HCT116 (cell line): ENCODE data around the gene DCK. TPM values are rescaled to one million over a fixed set of nuclear protein-coding genes. Genes with fewer than 3 reads are reported as not detected.

Source experiments
- ATAC-seq: fragments of 200-7000 bp; cut with Tn5 transposase; 2 replicates; pipeline ENCODE4 v1.9.1; 2020; ENCODE audit warnings: mild to moderate bottlenecking, moderate library complexity
- BruUV-seq: library from RNA; stranded (reverse); fragments of 400-500 nt; replicated peaks from 2 replicates; lab custom pipeline; 2021; lab: Mats Ljungman, UMichigan
- CTCF ChIA-PET: fragments of 300-600 bp; sonication (Branson Sonifier 250); formaldehyde crosslinking; loops from one replicate; lab custom pipeline; 2021; ENCODE audit warnings: antibody characterized with exemption; lab: Charles Lee
- POLR2A ChIA-PET: fragments of 300-600, 350-600 bp; sonication (Branson Sonifier 250); formaldehyde crosslinking; loops from one replicate; lab custom pipeline; 2021; ENCODE audit warnings: antibody characterized with exemption; lab: Charles Lee
- RAD21 ChIA-PET, 2 experiments: fragments of 300-600 bp; sonication (Branson Sonifier 250); formaldehyde crosslinking; loops; one replicate each; lab custom pipeline; 2023; ENCODE audit warnings: low total read pairs in 2 of 2; ENCODE audit not compliant: uncharacterized antibody in 2 of 2, unreplicated experiment in 2 of 2, low non-redundant PET in 1 of 2; lab: Charles Lee
- DNase-seq: peaks from one replicate; pipeline ENCODE4 v3.0.0-alpha.2; 2010; ENCODE audit warnings: low read depth, low spot score
- H2AFZ ChIP-seq: fragments of 200-600 bp; shearing (Covaris generic), sonication (generic); 2 replicates; pipeline ENCODE4 v1.6.1; 2017; ENCODE audit warnings: low read depth, mixed run types, mixed read lengths, antibody characterized with exemption, low read length; ENCODE audit not compliant: poor library complexity, severe bottlenecking
- H3K27ac ChIP-seq: 2 replicates; pipeline ENCODE4 v1.5.1; 2012; ENCODE audit warnings: low read depth, low read length
- H3K27me3 ChIP-seq: fragments of 200-600 bp; sonication (generic); 2 replicates; pipeline ENCODE4 v1.6.1; 2016; ENCODE audit warnings: mixed run types, low read length, mixed read lengths; ENCODE audit not compliant: insufficient read depth
- H3K36me3 ChIP-seq, 2 experiments: fragments of 200-500 bp in 1 of 2; fragments of 200-600 bp in 1 of 2; sonication (Bioruptor generic) in 1 of 2; sonication (generic) in 1 of 2; 2 replicates each; pipeline versions ENCODE4 v1.5.1 to v1.6.1; 2014 to 2016; ENCODE audit warnings: low read length in 2 of 2, inconsistent platforms in 1 of 2, mixed read lengths in 1 of 2, mixed run types in 1 of 2; ENCODE audit not compliant: insufficient read depth in 2 of 2, control insufficient read depth in 1 of 2
- H3K4me1 ChIP-seq, 2 experiments: fragments of 200-600 bp in 1 of 2; sonication (generic) in 1 of 2; 2 replicates each; pipeline versions ENCODE4 v1.5.1 to v1.6.1; 2012 to 2017; ENCODE audit warnings: low read length in 2 of 2, inconsistent platforms in 1 of 2, mild to moderate bottlenecking in 1 of 2, mixed read lengths in 1 of 2, mixed run types in 1 of 2, moderate library complexity in 1 of 2; ENCODE audit not compliant: insufficient read depth in 2 of 2, control insufficient read depth in 1 of 2
- H3K4me2 ChIP-seq: fragments of 200-600 bp; sonication (generic); 2 replicates; pipeline ENCODE4 v1.6.1; 2017; ENCODE audit warnings: mixed run types, low read length, mixed read lengths
- H3K4me3 ChIP-seq, 2 experiments: fragments of 200-600 bp in 1 of 2; sonication (generic) in 1 of 2; replicated peaks in 1 of 2; 2 replicates each; pipeline ENCODE4 v1.5.1; 2011 to 2016; ENCODE audit warnings: low read length in 2 of 2, control low read depth in 1 of 2, low read depth in 1 of 2, mild to moderate bottlenecking in 1 of 2, mixed read lengths in 1 of 2, mixed run types in 1 of 2
- H3K79me2 ChIP-seq: fragments of 200-600 bp; sonication (generic); 2 replicates; pipeline ENCODE4 v1.6.1; 2017; ENCODE audit warnings: mild to moderate bottlenecking, mixed run types, low read length, moderate library complexity, mixed read lengths; ENCODE audit not compliant: insufficient read depth
- H3K9ac ChIP-seq: fragments of 200-600 bp; sonication (generic); 2 replicates; pipeline ENCODE4 v1.6.1; 2016; ENCODE audit warnings: low read length, mixed read lengths
- H3K9me2 ChIP-seq: fragments of 200-600 bp; sonication (generic), shearing (Covaris generic); 2 replicates; pipeline ENCODE4 v1.6.1; 2017; ENCODE audit warnings: mixed run types, mild to moderate bottlenecking, moderate library complexity; ENCODE audit not compliant: insufficient read depth
- H3K9me3 ChIP-seq, 2 experiments: fragments of 200-500 bp in 1 of 2; fragments of 200-600 bp in 1 of 2; sonication (Bioruptor generic) in 1 of 2; sonication (generic) in 1 of 2; 2 replicates each; pipeline ENCODE4 v1.6.1; 2014 to 2017; ENCODE audit warnings: low read length in 2 of 2, mixed read lengths in 2 of 2, inconsistent platforms in 1 of 2, low read depth in 1 of 2, mild to moderate bottlenecking in 1 of 2, mixed run types in 1 of 2, moderate library complexity in 1 of 2; ENCODE audit not compliant: control insufficient read depth in 1 of 2, insufficient read depth in 1 of 2
- H4K20me1 ChIP-seq: fragments of 200-600 bp; sonication (generic), shearing (Covaris generic); 2 replicates; pipeline ENCODE4 v1.6.1; 2017; ENCODE audit warnings: mixed run types, mild to moderate bottlenecking, moderate library complexity; ENCODE audit not compliant: insufficient read depth
- ATF3 ChIP-seq: IDR thresholded peaks from 2 replicates; pipeline ENCODE4 v1.6.1; 2012
- CBX3 ChIP-seq: IDR thresholded peaks from 2 replicates; pipeline ENCODE4 v1.6.1; 2012; ENCODE audit warnings: low read depth
- CEBPB ChIP-seq: IDR thresholded peaks from 2 replicates; pipeline ENCODE4 v1.6.1; 2012; ENCODE audit warnings: low read depth
- CTCF ChIP-seq, 3 experiments: fragments of 200-600 bp in 1 of 3; sonication (generic) in 1 of 3; IDR thresholded peaks in 2 of 3; conservative IDR thresholded peaks in 1 of 3; 2 replicates each; pipeline ENCODE4 v1.5.1; 2012 to 2017; ENCODE audit warnings: low read depth in 2 of 3, low read length in 2 of 3, antibody characterized with exemption in 1 of 3, borderline replicate concordance in 1 of 3, control low read depth in 1 of 3, mild to moderate bottlenecking in 1 of 3, mixed read lengths in 1 of 3, mixed run types in 1 of 3, moderate library complexity in 1 of 3; ENCODE audit not compliant: insufficient read depth in 1 of 3
- ELF1 ChIP-seq: IDR thresholded peaks from 2 replicates; pipeline ENCODE4 v1.6.1; 2012; ENCODE audit warnings: low read depth, borderline replicate concordance
- EZH2 ChIP-seq: fragments of 200-600 bp; sonication (generic); IDR thresholded peaks from 2 replicates; pipeline ENCODE4 v1.6.1; 2017; ENCODE audit warnings: antibody characterized with exemption, mixed run types
- EZH2phosphoT487 ChIP-seq: fragments of 200-600 bp; IDR thresholded peaks from 2 replicates; pipeline ENCODE4 v1.6.1; 2018; ENCODE audit warnings: antibody characterized with exemption, borderline replicate concordance
- FOSL1 ChIP-seq: IDR thresholded peaks from 2 replicates; pipeline ENCODE4 v1.6.1; 2012; ENCODE audit warnings: low read depth
- JUND ChIP-seq: IDR thresholded peaks from 2 replicates; pipeline ENCODE4 v1.6.1; 2012
- MAX ChIP-seq: IDR thresholded peaks from 2 replicates; pipeline ENCODE4 v1.6.1; 2012
- POLR2AphosphoS5 ChIP-seq: IDR thresholded peaks from 2 replicates; pipeline ENCODE4 v1.6.1; 2011; ENCODE audit warnings: mild to moderate bottlenecking, low read depth, low read length, moderate library complexity
- REST ChIP-seq: IDR thresholded peaks from 2 replicates; pipeline ENCODE4 v1.6.1; 2012; ENCODE audit warnings: low read depth
- SIN3A ChIP-seq: IDR thresholded peaks from 2 replicates; pipeline ENCODE4 v1.6.1; 2012; ENCODE audit warnings: low read depth
- SP1 ChIP-seq: IDR thresholded peaks from 2 replicates; pipeline ENCODE4 v1.6.1; 2012; ENCODE audit warnings: low read depth
- SRF ChIP-seq: IDR thresholded peaks from 2 replicates; pipeline ENCODE4 v1.6.1; 2012; ENCODE audit warnings: low read depth
- TCF7L2 ChIP-seq: IDR thresholded peaks from 2 replicates; pipeline ENCODE4 v1.7.0; 2011; ENCODE audit warnings: borderline replicate concordance, inconsistent platforms; ENCODE audit not compliant: insufficient read depth, insufficient read length; ENCODE audit errors: extremely low read depth
- YY1 ChIP-seq: IDR thresholded peaks from 2 replicates; pipeline ENCODE4 v1.6.1; 2011; ENCODE audit warnings: low read length, low read depth, moderate library complexity, mild to moderate bottlenecking; ENCODE audit not compliant: insufficient replicate concordance; ENCODE audit errors: extremely low read depth
- ZBTB33 ChIP-seq: IDR thresholded peaks from 2 replicates; pipeline ENCODE4 v1.6.1; 2011; ENCODE audit warnings: mild to moderate bottlenecking, low read length, moderate library complexity; ENCODE audit not compliant: insufficient replicate concordance; ENCODE audit errors: extremely low read depth
- ZFX ChIP-seq: fragments of 450-650 bp; IDR thresholded peaks from 2 replicates; pipeline ENCODE4 v1.6.1; 2017
- ZNF274 ChIP-seq: fragments of 200-500 bp; sonication (Bioruptor generic); IDR thresholded peaks from 2 replicates; pipeline ENCODE4 v1.6.1; 2014; ENCODE audit warnings: mild to moderate bottlenecking, low read depth, low read length, inconsistent platforms
- intact Hi-C: fragments of 100-400 bp; cut with micrococcal nuclease; formaldehyde crosslinking; loops from 2 replicates; pipeline ENCODE4 v1.10.0; 2022
- total RNA-seq: library from RNA; stranded (reverse); gene quantifications from one replicate; pipeline ENCODE4 v1.2.1, GENCODE V29; 2021; ENCODE audit not compliant: unreplicated experiment

Gene DCK
- total RNA-seq, 1 experiment from 2014 or later = 23.0 TPM

DNA sequence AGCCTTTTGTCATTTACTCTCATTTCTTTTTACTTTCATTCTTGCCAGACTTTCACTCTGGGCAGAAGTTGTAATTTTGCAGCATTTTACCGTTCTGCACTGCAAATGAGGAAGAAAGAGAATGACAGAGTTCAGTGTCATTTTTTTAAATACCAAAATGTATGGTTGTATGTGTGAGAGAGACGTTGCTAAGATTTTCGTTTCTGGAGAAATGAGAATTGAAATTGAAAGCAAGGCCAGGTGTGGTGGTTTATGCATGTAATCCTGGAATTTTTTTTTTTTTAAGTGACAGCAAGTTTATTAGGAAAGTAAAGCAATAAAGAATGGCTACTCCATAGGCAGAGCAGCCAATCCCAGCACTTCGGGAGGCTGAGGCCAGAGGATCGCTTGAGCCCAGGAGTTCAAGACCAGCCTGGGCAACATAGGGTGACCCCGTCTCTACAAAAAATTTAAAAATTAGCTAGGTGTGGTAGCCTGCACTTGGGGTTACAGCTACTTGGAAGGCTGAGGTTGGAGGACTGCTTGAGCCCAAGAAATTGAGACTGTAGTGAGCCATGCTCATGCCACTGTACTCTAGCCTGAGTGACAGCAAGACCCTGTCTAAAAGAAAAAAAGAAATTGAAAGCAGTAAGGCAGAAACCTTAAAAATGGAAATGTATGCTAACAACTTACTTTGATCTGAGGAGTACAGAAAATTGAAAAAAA, 12.9 kb downstream of the DCK start:
- Histone ChIP-seq H2AFZ (no peak overlapping the region), H3K27ac (no peak overlapping the region), H3K9ac (no peak overlapping the region), H3K4me2 (no peak overlapping the region), H3K36me3 (no peaks in the 10 kb centered on the region), H3K27me3 (no peaks in the 10 kb centered on the region), H3K4me3 (no peak overlapping the region), H3K9me3 (no peaks in the 10 kb centered on the region), H3K4me1 (peaks cover 0 to 6% of the 10 kb centered on the region in 2 experiments; a peak in 2 of 4 replicates), H3K9me2 (no peaks in the 10 kb centered on the region), H4K20me1 (0 out of 2 replicates have a peak, but pooled peaks cover 3% of the 10 kb centered on the region), H3K79me2 (peaks cover 63% of the 10 kb centered on the region)
- ChIA-PET POLR2A (interaction anchor here (1.3 kb wide), 1 partner anchor 13 kb away, joined by 3 read pairs; the partner anchor contains the start of gene DCK), CTCF (no interaction called here), RAD21 (no interaction called here)
- no peak for TF ChIP-seq FOSL1
- no peak for TF ChIP-seq POLR2AphosphoS5
- TF ChIP-seq CEBPB = no peak
- TF ChIP-seq YY1 = no peak
- TF ChIP-seq JUND = no peak
- no peak for TF ChIP-seq MAX
- no peak for TF ChIP-seq ZFX
- no peak for TF ChIP-seq ZBTB33
- no peak for TF ChIP-seq ELF1
- no peak for TF ChIP-seq SP1
- TF ChIP-seq REST = no peak
- TF ChIP-seq SRF = no peak
- TF ChIP-seq EZH2phosphoT487 = no peak
- TF ChIP-seq ZNF274 = no peak
- TF ChIP-seq TCF7L2 = no peak
- TF ChIP-seq ATF3 = no peak
- no peak for TF ChIP-seq CTCF (IDR thresholded peaks at IDR 0.05 in 2 of 3, conservative IDR thresholded peaks at IDR 0.05 in 1 of 3; ENCODE audit: borderline replicate concordance in 1 of 3, insufficient read depth in 1 of 3, low read depth in 2 of 3, low read length in 2 of 3)
- TF ChIP-seq CBX3 = no peak
- TF ChIP-seq SIN3A = no peak
- no peak for TF ChIP-seq EZH2
- no TSS peak for BruUV-seq
- ATAC-seq (no peak), DNase-seq (no peak)
- intact Hi-C loops = no loop called here
